NCI-H2196 (cell line): Measurements from ENCODE around the gene BORCS6.
A peak's percentile ranks its signal among the peaks of the same experiment; 100 is the strongest.
"Not testable (repeated sequence)": the region's sequence is repeated elsewhere in the genome, so short reads cannot be mapped to it uniquely, and the experiment has no call there.

Experiments
- DNase-seq: peaks from one replicate; lab custom pipeline; 2025; ENCODE audit not compliant: unreplicated experiment; lab: John Stamatoyannopoulos, UW

The BORCS6 gene

DNA sequence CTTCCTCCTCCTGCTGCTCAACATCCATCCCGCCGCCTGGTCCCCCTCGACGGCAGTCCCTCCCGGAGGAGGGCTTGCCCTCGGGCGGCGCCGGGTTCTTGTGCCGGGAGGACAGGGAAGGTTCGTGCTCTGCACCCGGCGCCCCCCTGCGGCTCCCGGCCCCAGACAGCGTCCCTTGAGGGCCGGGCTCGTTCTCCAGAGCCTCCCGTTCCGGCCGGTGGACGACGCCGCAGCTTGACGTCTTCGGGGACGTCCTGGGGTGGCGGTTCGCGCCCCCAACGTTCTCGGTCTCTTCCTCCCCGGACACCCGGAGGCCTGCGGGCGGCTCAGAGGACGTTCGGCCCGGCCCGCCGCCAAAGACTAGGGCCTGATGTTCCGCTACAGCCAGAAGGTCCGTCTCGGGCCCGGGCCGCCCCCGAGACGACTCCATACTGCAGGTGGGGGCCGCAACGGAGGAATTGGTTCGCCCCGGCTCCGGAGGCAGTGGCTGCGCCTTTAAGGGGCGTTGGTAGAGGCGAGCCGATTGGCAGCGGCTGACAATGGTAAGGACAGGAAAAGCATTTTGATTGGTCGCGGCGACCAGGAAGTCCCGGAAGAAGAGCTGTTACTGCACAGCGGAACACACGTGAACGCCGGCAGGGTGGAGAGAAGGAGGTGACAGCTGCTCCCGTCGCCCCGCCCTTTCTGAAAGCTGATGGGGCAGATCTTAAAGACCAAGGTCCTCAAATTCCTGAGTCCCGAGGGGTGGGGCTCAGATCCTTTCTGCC is at the start of gene BORCS6:
Gene BORCS6, minus strand, starts transcription at position 470 of the 767 bp plus-strand sequence. Its CDS starts 40 bp downstream, at position 430.
- peak; percentile 74 for DNase-seq

DNA sequence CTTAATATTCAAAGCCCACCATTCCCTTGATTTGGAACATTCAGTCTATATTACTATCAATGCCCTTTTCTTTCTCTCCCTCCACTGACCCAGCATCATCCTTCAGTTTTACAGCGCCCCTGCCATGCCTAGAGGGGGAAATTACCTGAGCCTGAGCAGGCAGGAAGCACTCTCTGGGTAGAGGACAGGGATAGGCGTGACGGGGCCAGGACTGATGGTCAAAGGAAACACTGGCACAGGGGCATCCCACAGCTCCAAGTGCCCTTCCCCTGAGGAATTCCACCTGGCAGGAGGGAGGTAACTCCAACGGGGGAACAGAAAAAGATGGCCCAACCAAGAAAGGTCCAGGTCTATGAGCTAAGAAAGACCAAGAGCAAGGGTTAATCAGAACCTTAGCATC is 47.9 kb upstream of the BORCS6 start:
- no peak for DNase-seq

DNA sequence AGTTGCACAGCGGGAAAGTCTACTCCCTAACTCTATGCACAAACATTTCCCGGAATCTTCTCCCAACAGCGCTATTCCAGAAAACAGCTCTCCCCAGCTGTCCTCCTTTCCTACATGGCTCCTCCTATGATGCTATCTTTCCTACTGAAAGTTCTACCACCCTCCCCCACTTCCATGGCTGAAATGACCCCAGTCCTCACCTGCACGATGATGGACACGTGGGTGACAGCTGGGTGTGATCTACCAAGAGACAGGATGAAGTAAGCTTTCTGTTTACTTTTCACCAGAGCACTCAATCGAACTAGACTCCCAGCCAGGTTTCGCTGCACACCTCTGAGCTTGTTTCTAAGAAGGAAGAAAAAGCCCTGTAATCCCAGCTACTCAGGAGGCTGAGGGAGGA is 47.2 kb upstream of the BORCS6 start:
- peak; percentile 48 for DNase-seq

DNA sequence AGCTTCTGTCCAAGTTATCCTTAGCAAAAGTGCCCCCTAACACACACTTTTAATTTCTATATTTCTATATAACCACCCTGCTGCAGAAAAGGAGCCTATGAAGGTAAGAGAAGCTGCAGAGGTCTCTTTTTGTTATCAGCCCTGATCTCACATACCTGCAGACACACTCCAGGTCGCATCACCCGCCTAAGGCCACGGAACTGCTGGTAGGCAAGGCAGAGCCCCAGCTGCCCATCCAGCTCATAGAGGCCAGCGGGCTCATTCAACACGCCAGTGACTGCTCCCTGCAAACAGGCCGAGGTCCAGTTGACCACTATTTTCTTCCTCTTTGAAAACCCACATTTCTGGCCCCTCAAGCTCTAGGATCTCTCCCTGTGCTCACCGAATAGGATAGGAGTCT is 45.7 kb upstream of the BORCS6 start:
- DNase-seq: no peak

DNA sequence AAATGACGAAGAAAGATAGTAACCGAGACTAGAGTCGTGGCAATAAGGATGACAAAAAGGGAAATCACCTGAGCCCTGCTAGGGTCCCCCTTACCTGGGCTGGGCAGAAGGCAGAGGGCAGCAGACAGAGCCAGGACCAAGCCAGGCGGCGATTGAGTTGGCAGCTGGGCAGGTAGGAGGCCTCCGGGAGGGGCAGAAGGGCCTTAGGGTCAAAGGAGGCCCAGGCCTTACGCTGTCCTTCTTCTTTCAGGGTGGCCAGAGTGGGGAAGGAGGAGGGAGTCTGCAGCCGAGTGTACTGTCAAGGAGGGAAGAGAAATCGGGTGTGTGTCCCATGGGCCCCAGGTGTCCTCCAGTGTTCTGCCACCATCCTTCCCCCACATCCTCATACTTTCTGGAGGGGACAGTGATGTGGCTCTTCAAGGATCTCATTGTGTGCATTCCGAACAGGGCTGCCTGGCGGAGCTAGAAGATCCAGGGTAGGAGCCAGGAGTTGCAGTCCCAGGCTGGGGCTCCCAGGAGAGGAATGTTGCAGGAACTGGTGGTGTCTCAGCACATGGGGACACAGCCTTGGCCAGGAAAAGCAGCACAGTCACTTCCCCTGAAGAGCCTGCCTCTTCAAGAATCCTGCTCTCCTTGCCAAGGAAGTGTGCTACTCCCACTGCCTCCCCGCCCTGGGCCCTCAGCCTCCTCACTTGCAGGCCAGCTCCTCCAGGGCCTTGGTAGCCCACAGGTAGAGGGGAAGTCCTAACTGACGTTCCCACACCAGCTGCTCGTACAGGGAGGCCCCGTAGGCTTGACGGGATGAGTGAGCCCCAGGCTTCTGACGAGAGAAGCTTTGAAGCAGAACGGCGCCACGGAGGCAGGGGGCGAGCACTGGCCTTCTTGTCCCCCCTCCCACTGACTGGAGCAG is 44.6 kb upstream of the BORCS6 start:
- no peak for DNase-seq

DNA sequence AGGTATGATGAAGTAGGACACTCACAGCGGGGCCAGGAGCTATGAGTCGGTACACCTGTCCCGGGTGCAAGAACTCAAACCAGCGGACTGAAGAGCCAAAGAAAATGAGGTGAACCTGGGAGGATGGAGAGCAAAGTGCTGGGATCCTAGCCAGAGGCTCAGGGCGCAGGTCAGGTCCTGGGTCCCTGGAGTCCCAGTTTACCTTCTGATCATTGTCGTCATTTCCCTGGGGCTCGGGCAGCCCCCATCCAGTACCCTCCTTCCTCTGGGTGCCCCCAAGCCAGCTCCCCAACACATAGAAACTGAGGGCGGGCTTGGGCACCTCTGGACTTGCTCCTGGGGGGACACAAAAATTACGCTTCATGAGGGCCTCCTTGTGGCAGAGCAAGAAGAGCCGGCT is 41.7 kb upstream of the BORCS6 start:
- DNase-seq: no peak

DNA sequence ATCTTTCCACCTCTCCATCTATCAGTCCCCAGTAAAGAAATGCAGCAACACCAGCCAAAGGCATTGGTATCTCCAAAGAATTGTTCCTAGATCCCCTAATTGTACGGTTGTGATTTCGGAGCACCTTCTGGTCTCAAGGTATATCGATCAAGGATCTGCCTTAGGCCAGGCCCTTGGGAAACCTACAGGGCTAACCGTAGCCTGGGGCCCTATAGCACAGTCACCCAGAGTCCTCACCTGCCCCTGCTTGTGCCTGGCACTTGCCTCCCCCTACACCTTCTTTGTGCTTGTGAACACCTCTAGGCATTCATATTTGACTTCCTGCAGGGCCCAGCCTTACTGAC is 37.2 kb upstream of the BORCS6 start:
- DNase-seq: no peak

DNA sequence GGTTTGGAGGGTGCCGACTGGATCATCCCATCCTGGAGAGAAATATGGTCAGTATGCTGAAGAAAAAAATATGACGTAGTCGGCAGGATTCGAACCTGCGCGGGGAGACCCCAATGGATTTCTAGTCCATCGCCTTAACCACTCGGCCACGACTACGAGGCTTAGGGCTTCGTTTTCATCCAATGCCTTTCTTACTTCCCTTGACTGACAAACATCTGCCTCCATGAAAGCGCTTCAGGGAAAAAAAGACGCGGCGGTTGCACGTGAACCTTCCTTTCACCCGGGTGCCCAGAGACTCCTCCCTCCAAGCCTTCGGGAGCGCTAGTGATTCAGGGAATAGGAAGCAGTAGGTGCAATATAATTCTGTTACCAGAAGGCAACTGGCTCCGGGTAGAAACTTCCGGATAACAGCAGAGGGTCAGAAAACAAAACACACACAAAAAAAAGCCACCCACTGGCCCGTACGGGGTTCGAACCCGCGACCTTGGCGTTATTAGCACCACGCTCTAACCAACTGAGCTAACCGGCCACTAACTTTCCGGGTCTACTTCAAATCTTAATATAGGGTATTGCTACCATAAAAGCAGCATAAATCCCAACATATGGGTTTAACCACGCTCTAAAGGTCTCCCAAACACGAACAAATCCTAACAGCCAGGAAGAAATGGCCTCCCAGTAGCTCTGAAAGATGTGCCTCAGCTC is 36.7 kb upstream of the BORCS6 start:
- no peak for DNase-seq

DNA sequence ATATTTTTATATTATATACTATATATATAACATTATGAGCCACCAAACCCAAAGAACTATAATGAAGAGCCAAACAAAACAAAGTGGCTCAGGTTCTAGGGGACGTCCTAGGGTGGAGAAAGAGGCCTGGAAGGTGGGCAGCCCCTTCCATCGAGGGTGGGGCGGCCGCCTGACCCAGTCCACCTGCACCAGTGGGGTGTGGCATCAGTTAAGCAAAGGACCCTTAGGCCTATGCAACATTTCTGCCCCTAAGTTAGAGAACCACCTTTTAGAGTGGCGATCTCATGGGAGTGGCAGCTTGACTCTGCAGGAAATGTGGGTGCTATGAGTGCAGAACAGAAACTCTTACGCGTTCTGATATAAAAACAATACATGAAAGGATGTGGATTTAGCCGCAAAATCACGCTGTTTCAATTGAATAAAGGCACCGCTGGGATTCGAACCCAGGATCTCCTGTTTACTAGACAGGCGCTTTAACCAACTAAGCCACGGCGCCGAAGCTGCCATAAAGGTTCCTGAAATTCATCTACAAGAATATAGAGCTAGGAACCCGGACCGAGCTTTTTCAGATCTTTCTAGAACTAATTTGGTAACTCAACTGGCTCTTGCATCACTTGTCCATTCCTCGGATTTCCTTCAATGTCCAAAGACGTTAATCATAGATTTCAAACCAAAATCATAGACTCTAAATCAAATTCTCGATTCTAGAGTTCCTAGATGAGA is 36.0 kb upstream of the BORCS6 start:
- DNase-seq: no peak

DNA sequence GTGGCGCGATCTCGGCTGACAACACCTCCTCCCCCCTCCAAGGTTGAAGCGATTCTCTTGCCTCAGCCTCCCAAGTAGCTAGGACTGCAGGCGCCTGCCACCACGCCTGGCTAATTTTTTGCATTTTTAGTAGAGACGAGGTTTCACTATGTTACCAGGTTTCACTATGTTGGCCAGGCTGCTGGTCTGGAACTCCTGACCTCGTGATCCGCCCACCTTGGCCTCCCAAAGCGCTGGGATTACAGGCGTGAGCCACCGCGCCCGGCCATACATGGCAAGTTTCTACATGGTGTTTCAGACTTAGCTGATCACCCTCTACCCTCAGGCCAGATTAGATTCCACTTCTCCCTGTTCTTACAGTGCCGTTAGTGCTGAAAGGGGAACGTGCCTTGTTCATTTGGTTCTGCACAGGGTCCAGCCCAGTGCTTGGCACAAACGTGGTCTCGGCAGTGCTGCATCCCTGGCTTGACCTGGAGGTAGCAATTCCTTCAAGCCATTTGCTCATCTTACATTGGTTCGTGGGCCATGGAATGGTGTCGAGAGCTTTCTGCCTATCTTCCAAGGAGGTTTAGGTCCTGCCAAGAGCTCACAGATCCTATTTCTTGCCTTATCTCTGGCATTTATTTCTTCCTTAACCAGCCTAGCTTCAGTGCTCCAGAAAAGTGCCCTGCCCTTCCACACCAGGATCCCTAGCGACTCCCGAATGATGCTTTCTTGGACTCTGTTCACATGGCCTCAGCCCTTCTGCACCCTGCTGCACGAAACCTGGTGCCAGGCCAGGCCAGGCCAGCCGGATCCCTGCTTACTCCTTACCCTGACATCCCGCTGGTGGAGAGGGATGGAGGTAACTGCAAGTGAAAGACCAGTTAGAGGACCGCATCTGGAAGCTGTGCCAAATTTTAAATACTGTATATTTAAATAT is 35.2 kb upstream of the BORCS6 start:
- no peak for DNase-seq

DNA sequence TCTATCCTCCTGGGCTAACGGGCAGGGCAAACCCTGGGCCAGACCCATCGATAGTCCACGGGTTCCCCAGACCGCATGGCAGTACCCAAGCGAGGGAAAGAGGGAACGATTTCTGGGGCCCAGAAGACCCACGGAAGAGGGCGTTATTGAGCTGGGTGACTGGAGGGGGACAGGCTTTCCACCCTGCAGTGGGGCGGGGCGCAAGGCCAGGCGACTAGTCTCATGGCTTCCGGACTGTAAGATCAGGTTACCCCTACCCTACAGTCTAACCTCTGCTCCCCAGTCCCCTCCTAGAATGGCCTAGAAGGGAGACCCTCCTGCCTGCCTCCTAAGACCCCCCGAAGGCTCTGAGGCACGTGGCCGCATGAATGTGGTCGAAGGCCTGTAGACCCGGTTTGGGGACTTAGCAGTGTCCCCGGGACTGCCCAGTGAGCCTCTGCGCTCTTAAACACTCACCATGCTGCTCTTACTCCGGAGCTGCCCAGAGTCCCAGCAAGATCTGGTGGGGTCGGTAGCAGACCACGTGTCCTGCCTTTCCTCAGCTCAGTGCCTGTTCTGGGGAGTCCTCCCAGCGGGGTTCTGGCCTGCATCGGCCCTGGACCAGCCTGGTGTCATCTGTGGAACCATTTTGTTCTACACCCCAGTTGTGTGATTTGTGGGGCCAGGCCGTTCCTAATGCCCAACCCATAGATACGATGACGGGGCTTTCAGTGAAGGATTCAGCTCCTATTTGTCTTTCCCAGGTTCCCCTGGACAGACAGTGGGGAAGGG is 33.6 kb upstream of the BORCS6 start:
- DNase-seq: peak; percentile 12

DNA sequence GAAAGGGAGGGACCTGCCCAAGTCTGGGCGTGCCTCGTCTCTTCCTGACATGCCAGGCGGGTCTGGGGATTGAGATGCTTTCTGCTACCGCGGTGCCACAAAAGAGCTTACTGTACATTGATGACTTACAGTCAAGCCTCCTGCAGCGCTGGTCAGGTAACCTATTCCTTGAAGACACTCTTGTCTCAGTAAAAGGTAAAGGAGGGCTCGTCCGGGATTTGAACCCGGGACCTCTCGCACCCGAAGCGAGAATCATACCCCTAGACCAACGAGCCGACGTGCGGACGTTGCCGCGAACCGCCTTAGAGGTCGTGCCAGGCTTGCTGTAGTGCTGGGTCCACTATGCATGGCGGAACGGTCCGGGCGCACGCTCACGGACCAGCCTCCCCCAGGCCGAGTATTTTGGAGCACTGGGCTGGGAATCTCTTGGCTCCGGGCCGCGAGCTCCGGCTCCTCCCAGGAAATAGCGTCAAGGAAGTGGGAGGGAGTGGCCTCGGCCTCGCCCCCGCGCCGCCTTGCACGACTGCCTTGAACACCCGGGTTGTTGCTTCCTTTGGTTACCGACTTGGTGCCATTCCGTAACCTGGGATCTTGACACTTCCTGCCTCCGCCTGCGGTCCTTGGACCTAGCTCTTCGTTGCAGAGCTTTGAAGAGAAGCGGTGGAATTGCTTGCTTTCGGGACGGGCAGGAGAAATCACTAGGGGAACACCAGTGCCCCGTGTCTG is 32.8 kb upstream of the BORCS6 start:
- peak; percentile 77 for DNase-seq

DNA sequence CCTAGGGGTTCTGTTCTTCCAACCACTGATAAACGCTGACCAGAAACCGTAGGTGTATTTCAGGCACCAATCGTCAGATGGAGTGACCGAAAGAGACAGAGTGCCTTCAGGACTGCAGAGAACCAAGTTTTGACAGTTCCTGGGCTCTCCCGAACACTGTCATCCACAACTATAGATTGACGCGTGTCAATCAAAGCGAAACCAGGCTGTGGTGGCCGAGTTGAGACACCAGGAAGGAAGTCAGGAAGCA is 32.3 kb upstream of the BORCS6 start:
- DNase-seq: no peak

DNA sequence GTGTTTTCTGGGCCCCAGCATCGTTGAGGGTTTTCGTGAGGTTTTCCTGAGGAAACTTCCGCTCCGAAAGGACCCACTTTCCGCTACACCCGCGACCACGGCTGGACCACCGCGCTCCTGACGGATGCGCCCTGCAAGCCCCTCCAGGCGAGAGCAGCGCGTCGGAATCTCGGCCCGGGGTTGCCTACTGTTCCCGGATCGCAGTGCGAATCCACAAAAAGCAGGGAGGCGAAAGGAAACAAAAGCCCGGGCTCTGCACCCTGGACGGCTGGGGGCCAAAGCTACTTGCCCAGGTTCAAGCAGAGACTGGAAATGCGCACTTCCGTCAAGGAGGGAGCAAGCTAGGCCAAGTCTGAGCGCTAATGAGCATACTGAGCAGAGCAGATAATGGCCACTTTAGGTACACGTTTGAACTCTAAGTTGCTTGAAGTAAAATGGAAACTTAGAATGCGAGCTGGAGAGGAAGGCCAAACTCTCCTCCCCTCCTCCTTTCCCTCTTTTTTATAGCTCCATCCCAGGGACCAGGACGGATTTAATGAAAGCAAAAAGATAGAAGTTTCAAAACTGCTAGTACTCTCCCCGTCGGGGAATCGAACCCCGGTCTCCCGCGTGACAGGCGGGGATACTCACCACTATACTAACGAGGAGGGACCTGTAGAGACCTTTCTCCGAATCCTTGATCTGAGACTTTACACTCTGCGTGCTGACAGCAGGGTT is 31.8 kb upstream of the BORCS6 start:
- peak; percentile 67 for DNase-seq

DNA sequence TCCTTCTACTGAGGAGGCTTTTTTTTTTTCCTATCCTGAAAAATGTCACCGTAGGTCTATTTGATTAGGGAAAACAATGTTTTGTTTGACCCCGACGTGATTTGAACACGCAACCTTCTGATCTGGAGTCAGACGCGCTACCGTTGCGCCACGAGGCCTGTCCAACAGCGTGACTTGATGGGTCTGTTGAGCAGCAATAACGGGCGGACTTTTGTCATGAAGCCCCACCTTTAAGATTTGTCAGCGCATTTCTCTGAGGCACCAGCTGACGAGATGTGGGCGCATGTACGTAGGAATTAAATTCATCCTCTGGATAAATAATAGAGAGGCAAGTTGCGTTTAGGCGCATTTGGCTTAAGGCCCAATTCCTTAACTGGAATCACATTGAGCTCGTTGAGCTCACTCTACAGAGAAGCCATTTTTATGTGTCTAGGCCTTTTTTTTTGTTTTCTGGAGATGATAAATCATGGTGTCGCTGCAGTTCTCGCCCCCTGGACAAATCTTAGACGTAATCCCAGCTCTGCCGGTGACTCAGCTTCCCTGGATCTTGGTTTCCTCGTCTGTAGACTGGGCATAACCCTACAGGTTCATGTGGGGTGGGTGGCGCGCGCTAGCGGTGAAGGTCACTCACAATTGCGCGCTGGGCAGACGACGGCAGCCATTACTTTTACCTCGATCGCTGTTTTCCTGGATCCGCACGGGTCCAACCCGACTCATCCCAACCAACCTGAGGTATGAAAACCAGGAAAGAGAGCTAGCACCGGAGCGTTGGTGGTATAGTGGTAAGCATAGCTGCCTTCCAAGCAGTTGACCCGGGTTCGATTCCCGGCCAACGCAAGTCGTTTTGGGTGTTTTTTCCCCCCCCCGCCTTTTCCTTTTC is 31.0 kb upstream of the BORCS6 start:
- peak; percentile 78 for DNase-seq

DNA sequence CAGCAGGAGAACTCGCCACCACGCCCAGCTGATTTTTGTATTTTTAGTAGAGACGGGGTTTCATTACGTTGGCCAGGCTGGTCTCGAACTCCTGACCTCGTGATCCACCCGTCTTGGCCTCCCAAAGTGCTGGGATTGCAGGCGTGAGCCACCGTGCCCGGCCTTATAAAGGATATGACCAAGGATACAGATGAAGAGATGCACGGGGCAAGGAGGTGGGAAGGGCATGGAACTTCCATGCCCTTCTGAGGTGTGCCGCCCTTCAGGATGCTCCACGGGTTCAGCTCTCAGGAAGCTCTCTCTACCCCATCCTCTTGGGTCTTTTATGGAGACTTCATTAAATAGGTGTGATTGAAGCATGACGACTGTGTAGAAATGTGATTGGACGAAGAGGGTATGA is 24.0 kb upstream of the BORCS6 start:
- DNase-seq: not testable (repeated sequence)
